K562 (cell line): ENCODE data around the gene GET4. TPM values are rescaled to one million over a fixed set of nuclear protein-coding genes. Genes with fewer than 3 reads are reported as not detected.
A peak's percentile ranks its signal among the peaks of the same experiment; 100 is the strongest.

Source experiments
- BCL6 ChIP-seq: fragments of 250-450 bp; sonication (Bioruptor Pico); IDR thresholded peaks from 2 replicates; pipeline ENCODE4 v1.4.0; 2020
- CTCF ChIP-seq, 3 experiments: IDR thresholded peaks in 2 of 3; conservative IDR thresholded peaks in 1 of 3; 2 replicates each; pipeline ENCODE4 v1.5.1; 2011 to 2012; ENCODE audit warnings: low read length in 3 of 3, mild to moderate bottlenecking in 3 of 3, control low read depth in 2 of 3, improper control_type of control experiment in 1 of 3, inconsistent platforms in 1 of 3, low read depth in 1 of 3, mixed read lengths in 1 of 3, moderate library complexity in 1 of 3; ENCODE audit not compliant: insufficient read depth in 2 of 3
- DMBX1 ChIP-seq: fragments of 250-450 bp; sonication (Bioruptor Pico); IDR thresholded peaks from 2 replicates; pipeline ENCODE4 v1.8.0; 2022; ENCODE audit warnings: inconsistent platforms, mild to moderate bottlenecking, moderate library complexity, borderline replicate concordance
- ELF1 ChIP-seq: fragments of 200-800 bp; sonication (Bioruptor generic); IDR thresholded peaks from 2 replicates; pipeline ENCODE4 v1.6.1; 2016; ENCODE audit warnings: missing genetic modification characterization, missing compliant biosample characterization
- FOXJ3 ChIP-seq: sonication (generic); formaldehyde crosslinking; IDR thresholded peaks from 2 replicates; pipeline ENCODE4 v1.4.0; 2020; ENCODE audit warnings: mild to moderate bottlenecking, missing genetic modification reagents
- GTF2A2 ChIP-seq: IDR thresholded peaks from 2 replicates; pipeline ENCODE4 v1.6.1; 2016; ENCODE audit warnings: mild to moderate bottlenecking, missing genetic modification characterization, missing compliant biosample characterization
- LARP7 ChIP-seq: fragments of 450-650 bp; IDR thresholded peaks from 2 replicates; pipeline ENCODE4 v1.6.1; 2016
- RBM14 ChIP-seq: fragments of 200-400 bp; formaldehyde crosslinking; IDR thresholded peaks from 2 replicates; pipeline ENCODE4 v1.6.1; 2018; ENCODE audit warnings: low read depth, mild to moderate bottlenecking, low read length, moderate library complexity, borderline replicate concordance; ENCODE audit not compliant: insufficient read depth
- RFX7 ChIP-seq: fragments of 250-450 bp; sonication (Bioruptor Pico); IDR thresholded peaks from 2 replicates; pipeline ENCODE4 v1.5.1; 2021; ENCODE audit warnings: mild to moderate bottlenecking
- SOX6 ChIP-seq: fragments of 450-650 bp; IDR thresholded peaks from 2 replicates; pipeline ENCODE4 v1.6.1; 2014; ENCODE audit warnings: mild to moderate bottlenecking
- TCF15 ChIP-seq: fragments of 250-450 bp; sonication (Bioruptor Pico); IDR thresholded peaks from 2 replicates; pipeline ENCODE4 v1.8.0; 2022; ENCODE audit warnings: moderate library complexity, mild to moderate bottlenecking, inconsistent platforms
- TRIM24 ChIP-seq, 2 experiments: fragments of 450-650 bp; IDR thresholded peaks; 2 replicates each; pipeline ENCODE4 v1.6.1; 2016
- ZBTB9 ChIP-seq: fragments of 450-650 bp; formaldehyde crosslinking; IDR thresholded peaks from 2 replicates; pipeline ENCODE4 v1.4.0; 2020; ENCODE audit warnings: mild to moderate bottlenecking, moderate library complexity
- ZFP30 ChIP-seq: fragments of 250-450 bp; sonication (Bioruptor Pico); IDR thresholded peaks from 2 replicates; pipeline ENCODE4 v1.8.0; 2022; ENCODE audit warnings: moderate library complexity, mild to moderate bottlenecking, inconsistent platforms, borderline replicate concordance
- ZNF311 ChIP-seq: fragments of 250-450 bp; sonication (Bioruptor Pico); IDR thresholded peaks from 2 replicates; pipeline ENCODE4 v1.4.0; 2020; ENCODE audit warnings: mild to moderate bottlenecking, moderate library complexity
- polyA plus RNA-seq, 8 experiments: library from polyadenylated mRNA; depleted of rRNA in 4 of 8; stranded (reverse) in 5 of 8; unstranded in 3 of 8; fragments of >200 nt; fragmentation: Nextera tagmentation in 2 of 8; fragmentation: Illumina TruSeq in 1 of 8; extraction: Ambion mirVana in 2 of 8; extraction: Trizol in 1 of 8; gene quantifications; 2 replicates each; pipeline versions ENCODE4 v1.2.1 to v1.2.3, GENCODE V29; 2011 to 2014; ENCODE audit warnings: inconsistent platforms in 1 of 8, missing spikeins in 1 of 8
- total RNA-seq, 7 experiments: library from RNA; depleted of rRNA in 6 of 7; stranded (reverse); fragments of >200 nt in 6 of 7; fragmentation: Illumina TruSeq in 2 of 7; extraction: Trizol in 2 of 7; gene quantifications; 2 replicates each; pipeline versions ENCODE4 v1.2.1 to v1.2.3, GENCODE V29; 2011 to 2021; ENCODE audit warnings: low replicate concordance in 1 of 7
- TF ChIP-seq, protein P1 (sequence below): fragments of 250-450 bp; sonication (Bioruptor Pico); IDR thresholded peaks from 2 replicates; pipeline ENCODE4 v1.5.0; 2021
- TF ChIP-seq, protein P2 (sequence below): fragments of 450-650 bp; IDR thresholded peaks from 2 replicates; pipeline ENCODE4 v1.7.0; 2016; ENCODE audit warnings: borderline replicate concordance
- TF ChIP-seq, protein P3 (sequence below): fragments of 450-650 bp; formaldehyde crosslinking; IDR thresholded peaks from 2 replicates; pipeline ENCODE4 v1.4.0; 2020; ENCODE audit warnings: mild to moderate bottlenecking, moderate library complexity
- TF ChIP-seq, protein P4 (sequence below): fragments of 250-450 bp; sonication (Bioruptor Pico); IDR thresholded peaks from 2 replicates; pipeline ENCODE4 v1.8.0; 2022; ENCODE audit warnings: moderate library complexity, mild to moderate bottlenecking, inconsistent platforms

GET4 gene
- total and polyA plus RNA-seq, 9 of the 15 experiments (the other 6 are each of a cell fraction or from before 2014, with no cell fraction given) = 0.99 to 122 (median 40.4) TPM

GRCh38 chr7:831596-832166 lies 44.7 kb upstream of the GET4 start (continued):
- TF ChIP-seq, protein P1, sequence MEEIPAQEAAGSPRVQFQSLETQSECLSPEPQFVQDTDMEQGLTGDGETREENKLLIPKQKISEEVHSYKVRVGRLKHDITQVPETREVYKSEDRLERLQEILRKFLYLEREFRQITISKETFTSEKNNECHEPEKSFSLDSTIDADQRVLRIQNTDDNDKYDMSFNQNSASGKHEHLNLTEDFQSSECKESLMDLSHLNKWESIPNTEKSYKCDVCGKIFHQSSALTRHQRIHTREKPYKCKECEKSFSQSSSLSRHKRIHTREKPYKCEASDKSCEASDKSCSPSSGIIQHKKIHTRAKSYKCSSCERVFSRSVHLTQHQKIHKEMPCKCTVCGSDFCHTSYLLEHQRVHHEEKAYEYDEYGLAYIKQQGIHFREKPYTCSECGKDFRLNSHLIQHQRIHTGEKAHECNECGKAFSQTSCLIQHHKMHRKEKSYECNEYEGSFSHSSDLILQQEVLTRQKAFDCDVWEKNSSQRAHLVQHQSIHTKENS (CRISPR knock-in tag) = no peak
- TF ChIP-seq SOX6 = peak; percentile 58
- TF ChIP-seq TRIM24 (IDR thresholded peaks at IDR 0.05) = no peak
- TF ChIP-seq DMBX1 (CRISPR knock-in tag) = no peak
- no peak for TF ChIP-seq GTF2A2 (tag)
- TF ChIP-seq ZNF311 = no peak
- TF ChIP-seq, protein P2, sequence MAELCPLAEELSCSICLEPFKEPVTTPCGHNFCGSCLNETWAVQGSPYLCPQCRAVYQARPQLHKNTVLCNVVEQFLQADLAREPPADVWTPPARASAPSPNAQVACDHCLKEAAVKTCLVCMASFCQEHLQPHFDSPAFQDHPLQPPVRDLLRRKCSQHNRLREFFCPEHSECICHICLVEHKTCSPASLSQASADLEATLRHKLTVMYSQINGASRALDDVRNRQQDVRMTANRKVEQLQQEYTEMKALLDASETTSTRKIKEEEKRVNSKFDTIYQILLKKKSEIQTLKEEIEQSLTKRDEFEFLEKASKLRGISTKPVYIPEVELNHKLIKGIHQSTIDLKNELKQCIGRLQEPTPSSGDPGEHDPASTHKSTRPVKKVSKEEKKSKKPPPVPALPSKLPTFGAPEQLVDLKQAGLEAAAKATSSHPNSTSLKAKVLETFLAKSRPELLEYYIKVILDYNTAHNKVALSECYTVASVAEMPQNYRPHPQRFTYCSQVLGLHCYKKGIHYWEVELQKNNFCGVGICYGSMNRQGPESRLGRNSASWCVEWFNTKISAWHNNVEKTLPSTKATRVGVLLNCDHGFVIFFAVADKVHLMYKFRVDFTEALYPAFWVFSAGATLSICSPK = no peak
- no peak for TF ChIP-seq FOXJ3 (CRISPR knock-in tag)
- no peak for TF ChIP-seq ELF1 (tag)
- no peak for TF ChIP-seq CTCF (IDR thresholded peaks at IDR 0.05 in 2 of 3, conservative IDR thresholded peaks at IDR 0.05 in 1 of 3; ENCODE audit: insufficient read depth in 2 of 3, low read depth in 1 of 3, low read length in 3 of 3)
- TF ChIP-seq RFX7 (CRISPR knock-in tag) = no peak
- no peak for TF ChIP-seq RBM14
- TF ChIP-seq BCL6 (CRISPR knock-in tag) = no peak
- TF ChIP-seq, protein P3, sequence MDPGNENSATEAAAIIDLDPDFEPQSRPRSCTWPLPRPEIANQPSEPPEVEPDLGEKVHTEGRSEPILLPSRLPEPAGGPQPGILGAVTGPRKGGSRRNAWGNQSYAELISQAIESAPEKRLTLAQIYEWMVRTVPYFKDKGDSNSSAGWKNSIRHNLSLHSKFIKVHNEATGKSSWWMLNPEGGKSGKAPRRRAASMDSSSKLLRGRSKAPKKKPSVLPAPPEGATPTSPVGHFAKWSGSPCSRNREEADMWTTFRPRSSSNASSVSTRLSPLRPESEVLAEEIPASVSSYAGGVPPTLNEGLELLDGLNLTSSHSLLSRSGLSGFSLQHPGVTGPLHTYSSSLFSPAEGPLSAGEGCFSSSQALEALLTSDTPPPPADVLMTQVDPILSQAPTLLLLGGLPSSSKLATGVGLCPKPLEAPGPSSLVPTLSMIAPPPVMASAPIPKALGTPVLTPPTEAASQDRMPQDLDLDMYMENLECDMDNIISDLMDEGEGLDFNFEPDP (CRISPR knock-in tag) = no peak
- TF ChIP-seq LARP7 = no peak
- TF ChIP-seq ZBTB9 (CRISPR knock-in tag) = no peak
- TF ChIP-seq, protein P4, sequence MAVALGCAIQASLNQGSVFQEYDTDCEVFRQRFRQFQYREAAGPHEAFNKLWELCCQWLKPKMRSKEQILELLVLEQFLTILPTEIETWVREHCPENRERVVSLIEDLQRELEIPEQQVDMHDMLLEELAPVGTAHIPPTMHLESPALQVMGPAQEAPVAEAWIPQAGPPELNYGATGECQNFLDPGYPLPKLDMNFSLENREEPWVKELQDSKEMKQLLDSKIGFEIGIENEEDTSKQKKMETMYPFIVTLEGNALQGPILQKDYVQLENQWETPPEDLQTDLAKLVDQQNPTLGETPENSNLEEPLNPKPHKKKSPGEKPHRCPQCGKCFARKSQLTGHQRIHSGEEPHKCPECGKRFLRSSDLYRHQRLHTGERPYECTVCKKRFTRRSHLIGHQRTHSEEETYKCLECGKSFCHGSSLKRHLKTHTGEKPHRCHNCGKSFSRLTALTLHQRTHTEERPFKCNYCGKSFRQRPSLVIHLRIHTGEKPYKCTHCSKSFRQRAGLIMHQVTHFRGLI (CRISPR knock-in tag) = no peak
- TF ChIP-seq TCF15 (CRISPR knock-in tag) = no peak
- no peak for TF ChIP-seq ZFP30 (CRISPR knock-in tag)
- TF ChIP-seq, all 486 proteins: peak for 45
